NB4 (cell line): ENCODE data around the gene RWDD3.

ENCODE experiments used
- CTCF ChIP-seq: IDR thresholded peaks from one replicate; pipeline ENCODE4 v1.5.1; 2012; ENCODE audit warnings: low read depth, low read length
- MAX ChIP-seq: IDR thresholded peaks from 2 replicates; pipeline ENCODE4 v1.6.1; 2011; ENCODE audit warnings: low read depth, low read length
- MYC ChIP-seq: IDR thresholded peaks from 2 replicates; pipeline ENCODE4 v1.6.1; 2011; ENCODE audit warnings: low read depth, low read length
- POLR2A ChIP-seq: IDR thresholded peaks from 2 replicates; pipeline ENCODE4 v1.6.1; 2011; ENCODE audit warnings: mild to moderate bottlenecking; ENCODE audit not compliant: insufficient read length; ENCODE audit errors: extremely low read depth

GRCh38 chr1:95193591-95193990 lies 40.4 kb upstream of the RWDD3 start:
- TF ChIP-seq POLR2A (no peak), CTCF (no peak), MYC (no peak), MAX (no peak)
